C4-2B (cell line): ENCODE results near the gene PPBP.

Source experiments
- CTCF ChIP-seq: fragments of 450-650 bp; conservative IDR thresholded peaks from 2 replicates; pipeline ENCODE4 v1.5.1; 2017; ENCODE audit warnings: mild to moderate bottlenecking
- ZFX ChIP-seq: fragments of 450-650 bp; IDR thresholded peaks from 2 replicates; pipeline ENCODE4 v1.6.1; 2017

GRCh38 chr4:73962724-73963123 is 25.3 kb downstream of the PPBP start:
- TF ChIP-seq CTCF (no peak), ZFX (no peak)
